G401 (cell line): ENCODE results near the gene MGST1. TPM values are rescaled to one million over a fixed set of nuclear protein-coding genes. Genes with fewer than 3 reads are reported as not detected.

ENCODE experiments used
- DNase-seq: peaks from one replicate; pipeline ENCODE4 v3.0.0-alpha.2; 2015; ENCODE audit warnings: low spot score
- in situ Hi-C: cut with HindIII; loops from 2 replicates; pipeline ENCODE4 v1.10.0; 2016; ENCODE audit warnings: low sequenced_read_pairs, mixed read lengths
- total RNA-seq: library from RNA; depleted of rRNA; stranded (reverse); fragments of >200 nt; shearing (Covaris generic); gene quantifications from 2 replicates; pipeline ENCODE4 v1.2.3, GENCODE V29; 2014; rRNA removed

The MGST1 gene
- not detected in 2 replicates for total RNA-seq

GRCh38 chr12:16347391-16348298 is at the start of gene MGST1:
MGST1 (plus strand) TSS chr12:16347645; CDS start chr12:16354253, 6,608 bp downstream.
- peak; percentile 3 for DNase-seq
- in situ Hi-C loops = no loop called here

GRCh38 chr12:16299403-16299802 is 48.0 kb upstream of the MGST1 start:
- in situ Hi-C loops = no loop called here
- no peak for DNase-seq

DNA sequence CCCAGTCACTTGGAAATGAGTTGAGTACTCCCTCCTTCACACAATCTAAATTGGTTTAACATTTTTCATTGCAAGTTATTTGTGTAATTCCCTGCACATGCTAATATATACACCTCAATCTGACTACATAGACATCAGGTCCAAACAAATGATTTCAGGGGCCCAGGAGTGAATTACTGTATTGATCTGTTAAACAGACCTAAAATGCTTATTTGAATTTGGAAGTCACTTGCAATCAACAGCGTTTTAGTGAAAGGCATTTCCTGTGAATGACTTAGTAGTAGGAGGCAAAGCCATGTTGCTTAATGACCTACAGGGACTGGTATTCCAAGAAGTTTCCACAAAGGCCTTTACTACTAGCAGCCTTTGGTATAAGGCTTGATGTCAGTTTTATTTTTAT is 47.3 kb upstream of the MGST1 start:
- in situ Hi-C loops = no loop called here
- DNase-seq = no peak

GRCh38 chr12:16300736-16301135 is 46.7 kb upstream of the MGST1 start:
- no peak for DNase-seq
- in situ Hi-C loops = no loop called here

DNA sequence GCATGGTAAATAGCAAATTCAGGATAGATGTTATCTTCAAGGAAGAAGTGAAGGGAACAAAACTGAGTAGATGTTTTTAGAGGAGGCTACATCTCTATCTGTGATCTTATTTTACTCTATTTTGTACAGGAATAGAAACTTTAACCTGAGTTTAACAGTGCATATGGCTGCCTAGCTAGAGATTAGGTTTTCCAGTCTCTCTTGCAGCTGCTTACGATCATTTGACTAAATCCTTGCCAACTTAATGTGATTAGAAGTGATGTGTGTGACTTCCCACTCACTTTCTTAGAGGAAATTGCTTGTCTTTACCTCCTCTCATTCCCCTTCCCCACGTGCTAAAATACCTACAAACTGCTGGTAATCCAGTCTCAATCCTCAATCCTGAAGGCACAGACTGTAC is 43.5 kb upstream of the MGST1 start:
- DNase-seq = no peak
- in situ Hi-C loops = no loop called here

GRCh38 chr12:16307856-16308475 is 39.5 kb upstream of the MGST1 start:
- in situ Hi-C loops = no loop called here
- DNase-seq = no peak

DNA sequence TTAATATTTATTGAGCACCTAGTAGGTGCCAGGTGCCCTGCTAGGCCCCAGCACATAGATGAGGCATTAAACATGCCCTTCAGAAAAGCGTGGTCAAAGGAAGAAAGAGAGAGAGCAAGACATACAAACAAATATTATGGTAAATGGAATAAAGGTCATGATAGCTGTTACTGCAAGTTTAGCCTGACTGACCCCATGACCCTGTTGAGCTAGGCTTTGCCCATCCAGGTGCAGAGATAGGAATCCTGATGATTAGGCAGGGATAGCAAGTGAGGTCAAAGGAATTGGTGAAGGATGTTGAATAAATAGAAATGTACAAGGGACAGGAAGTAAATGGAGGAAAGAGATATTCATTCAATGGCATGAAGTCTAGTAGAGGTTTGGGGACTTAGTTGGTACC is 36.5 kb upstream of the MGST1 start:
- in situ Hi-C loops = no loop called here
- no peak for DNase-seq

GRCh38 chr12:16323010-16323409 is 24.4 kb upstream of the MGST1 start:
- in situ Hi-C loops = no loop called here
- no peak for DNase-seq

DNA sequence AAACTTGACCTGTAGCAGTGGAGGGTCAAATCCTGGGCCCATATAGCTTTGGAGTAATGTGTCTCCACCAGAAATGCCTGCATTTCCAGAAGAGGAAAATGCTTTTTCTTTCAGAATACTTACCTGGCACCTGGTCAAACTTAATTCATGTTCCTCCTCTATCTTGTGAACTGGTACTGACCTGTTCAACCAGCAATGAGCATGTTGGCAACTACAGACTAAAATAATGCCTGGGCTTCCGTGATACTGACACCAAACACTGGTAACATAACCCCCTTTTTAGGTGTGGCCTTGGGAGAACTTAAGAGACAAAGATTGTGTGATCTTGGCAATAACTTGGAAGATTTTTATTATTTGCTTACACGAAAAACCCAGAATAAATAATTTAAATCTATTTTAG is 23.8 kb upstream of the MGST1 start:
- in situ Hi-C loops = no loop called here
- no peak for DNase-seq

DNA sequence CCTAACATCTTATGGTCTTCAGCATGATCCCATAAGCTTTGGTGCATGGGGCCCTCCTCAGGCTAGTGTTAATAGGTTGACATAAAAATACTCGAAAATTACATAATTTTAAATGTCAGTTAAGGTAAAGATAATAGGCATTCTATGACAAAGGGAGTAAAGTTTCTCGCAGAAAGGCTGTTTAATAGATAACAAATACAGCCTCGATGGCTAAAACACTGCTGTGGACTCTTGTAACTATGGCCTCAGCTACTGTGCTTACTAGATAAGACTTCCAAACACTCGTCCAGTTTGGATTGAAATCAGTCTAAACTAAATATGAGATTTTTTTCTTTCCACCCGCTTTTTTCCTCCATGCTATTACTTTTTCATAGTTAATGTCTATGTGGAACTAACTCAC is 23.2 kb upstream of the MGST1 start:
- in situ Hi-C loops = no loop called here
- no peak for DNase-seq

GRCh38 chr12:16324772-16325171 is 22.7 kb upstream of the MGST1 start:
- in situ Hi-C loops = no loop called here

GRCh38 chr12:16325426-16325825 is 22.0 kb upstream of the MGST1 start:
- DNase-seq = no peak

More at GRCh38 chr12:16324772-16325171, 22.7 kb upstream of the MGST1 start:
- no peak for DNase-seq

DNA sequence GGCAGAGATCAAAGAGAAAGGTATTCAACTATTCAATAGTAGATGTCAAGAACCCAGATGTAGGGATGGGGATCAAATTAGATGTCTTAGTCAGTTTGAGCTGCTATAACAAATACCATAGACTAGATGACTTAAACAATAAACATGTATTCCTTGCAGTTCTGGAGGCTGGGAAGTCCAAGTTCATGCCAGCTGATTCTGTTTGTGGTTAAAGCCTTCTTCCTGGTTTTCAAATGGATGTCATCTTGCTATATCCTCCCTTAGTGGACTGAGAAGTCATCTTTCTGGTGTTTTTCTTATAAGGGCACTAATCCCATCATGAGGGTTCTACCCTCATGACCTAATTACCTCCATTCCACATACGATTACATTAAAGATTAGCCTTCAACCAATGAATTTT is 19.5 kb upstream of the MGST1 start:
- no peak for DNase-seq
- in situ Hi-C loops = no loop called here

More at GRCh38 chr12:16325426-16325825, 22.0 kb upstream of the MGST1 start:
- in situ Hi-C loops = no loop called here

DNA sequence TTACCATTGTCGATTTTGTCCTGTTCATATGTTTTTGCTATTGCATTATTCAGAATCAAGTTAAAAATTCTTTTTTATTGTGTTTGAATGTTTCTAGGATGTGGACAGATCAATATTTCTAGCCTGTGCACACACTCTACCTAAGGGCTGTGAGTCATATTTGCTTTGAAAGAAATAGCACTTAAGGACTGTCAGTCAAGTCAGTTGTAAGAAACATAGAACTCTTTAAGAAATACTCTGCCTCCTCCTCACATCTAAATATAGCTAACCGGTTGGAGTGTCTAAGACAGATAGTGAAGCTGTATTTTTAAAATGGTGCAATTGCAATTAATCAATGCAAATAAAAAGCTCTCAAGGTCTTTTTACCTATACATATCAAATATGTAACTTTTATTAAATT is 17.9 kb upstream of the MGST1 start:
- in situ Hi-C loops = no loop called here

DNA sequence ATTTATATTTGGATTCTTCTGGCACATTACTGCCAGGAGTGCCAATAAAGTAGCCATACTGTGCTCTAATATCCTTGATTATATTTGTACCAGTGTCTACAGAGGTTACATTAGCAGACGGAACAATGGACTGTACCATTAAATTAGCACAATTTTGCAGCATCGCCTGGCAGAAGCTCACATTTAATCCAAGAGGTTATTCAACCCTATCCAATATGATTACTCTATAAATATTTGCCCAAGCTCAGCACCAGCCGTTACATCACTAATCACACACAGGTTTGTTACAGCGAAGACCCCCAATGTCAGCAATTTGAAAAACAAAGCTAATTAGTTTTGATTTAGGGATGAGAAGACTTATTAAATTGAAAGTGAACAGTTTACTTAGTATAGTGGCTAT is 16.9 kb upstream of the MGST1 start:
- DNase-seq = no peak
- in situ Hi-C loops = no loop called here

More for the DNA sequence above, 17.9 kb upstream of the MGST1 start:
- no peak for DNase-seq

DNA sequence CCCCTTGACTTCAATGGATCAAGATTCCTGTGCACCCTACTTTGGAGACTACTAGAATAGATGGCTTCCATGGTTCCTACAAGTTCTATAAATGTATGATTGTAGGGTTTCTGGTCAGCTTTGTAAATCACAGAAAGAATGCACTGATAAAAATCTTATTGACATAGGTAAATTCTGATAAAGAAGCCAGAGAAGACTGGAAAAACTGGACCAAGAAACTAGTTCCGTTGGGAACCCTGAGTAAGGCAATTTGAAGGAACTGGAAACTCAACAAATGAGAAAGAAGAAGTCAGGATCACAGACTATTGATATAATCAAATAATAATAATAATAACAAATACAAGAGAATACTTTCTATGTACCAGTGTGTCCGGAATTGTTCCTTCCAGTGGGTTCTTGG is 15.4 kb upstream of the MGST1 start:
- in situ Hi-C loops = no loop called here
- DNase-seq = no peak

DNA sequence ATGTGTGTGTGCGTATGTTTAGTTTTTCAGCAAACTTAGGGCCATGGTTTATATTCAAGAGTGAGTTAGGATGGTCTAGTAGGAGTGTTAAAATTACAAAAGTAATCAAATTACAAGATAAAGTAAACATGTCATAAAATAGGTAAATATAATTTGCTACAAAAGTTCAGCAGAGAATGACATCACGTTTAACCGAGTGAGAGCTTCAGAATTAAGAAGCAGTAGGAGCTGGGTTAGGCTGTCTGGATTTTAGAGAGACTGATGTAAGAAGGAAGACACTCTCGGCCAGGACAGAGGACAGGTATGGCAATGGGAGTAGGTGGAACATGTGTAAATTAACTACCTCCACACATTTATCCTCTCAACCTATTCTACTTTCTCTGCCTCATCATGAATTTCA is 11.6 kb upstream of the MGST1 start:
- in situ Hi-C loops = no loop called here
- no peak for DNase-seq

DNA sequence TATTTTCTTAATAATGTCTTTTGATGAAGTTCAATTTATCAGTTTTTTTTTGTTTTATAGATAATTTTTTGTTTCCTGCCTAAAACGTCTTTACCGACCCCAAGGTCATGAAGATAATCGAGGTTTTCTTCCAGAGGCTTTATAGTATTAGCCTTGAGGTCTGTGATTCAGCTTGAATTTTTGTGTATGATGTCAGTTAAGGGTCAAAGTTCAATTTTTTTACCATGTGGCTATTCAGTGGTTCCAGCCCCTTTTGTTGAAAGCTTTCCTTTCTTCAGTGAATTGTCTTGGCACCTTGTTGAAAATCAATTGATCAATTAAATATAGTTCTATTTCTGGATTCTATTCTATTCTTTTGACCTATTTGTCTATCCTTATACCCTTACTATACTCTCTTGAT is 3.2 kb upstream of the MGST1 start:
- in situ Hi-C loops = no loop called here
- no peak for DNase-seq

GRCh38 chr12:16345105-16345504 is 2.3 kb upstream of the MGST1 start:
- DNase-seq = no peak
- in situ Hi-C loops = no loop called here

GRCh38 chr12:16346958-16347357 is 487 bp upstream of the MGST1 start:
- in situ Hi-C loops = no loop called here
- DNase-seq = no peak
